K562 (cell line): Measurements from ENCODE around the gene IL10. TPM values are rescaled to one million over a fixed set of nuclear protein-coding genes. Genes with fewer than 3 reads are reported as not detected.

Experiments
- ATAC-seq: fragments of 200-7000 bp; cut with Tn5 transposase; 3 replicates; pipeline ENCODE4 v1.9.1; 2020; ENCODE audit warnings: moderate library complexity
- BruUV-seq: library from RNA; stranded (reverse); fragments of 400-500 nt; replicated peaks from 2 replicates; lab custom pipeline; 2021; lab: Mats Ljungman, UMichigan
- CTCF ChIA-PET: fragments of 300-600 bp; formaldehyde crosslinking; extraction: SDS; loops from one replicate; lab custom pipeline; 2021; ENCODE audit warnings: low intra/inter-chr PET ratio; lab: Yijun Ruan, JAX
- POLR2A ChIA-PET: fragments of 300-600, 350-650 bp; sonication (Branson Sonifier 250); formaldehyde crosslinking; extraction: SDS; loops from one replicate; lab custom pipeline; 2021; ENCODE audit warnings: antibody characterized with exemption, inconsistent platforms; lab: Yijun Ruan, JAX
- DNase-seq, 4 experiments: peaks; one replicate each; pipeline versions ENCODE4 v3.0.0 to v3.0.0-alpha.2; 2011 to 2018; ENCODE audit warnings: low spot score in 3 of 4, mixed read lengths in 3 of 4; ENCODE audit errors: extremely low read depth in 1 of 4
- FAIRE-seq: peaks from 2 replicates; lab custom pipeline; 2011; peaks lifted over from hg19 to GRCh38; lab: Jason Lieb, UNC
- H2AFZ ChIP-seq: 2 replicates; pipeline ENCODE4 v1.6.0; 2011; ENCODE audit warnings: low read depth, low read length, control low read depth, inconsistent platforms
- H3K27ac ChIP-seq: fragments of 200-600 bp; 3 replicates; pipeline ENCODE4 v1.8.0; 2011; ENCODE audit warnings: low read depth, mild to moderate bottlenecking, control low read depth, inconsistent platforms, low read length, moderate library complexity, mixed read lengths; ENCODE audit errors: extremely low read depth
- H3K27me3 ChIP-seq, 2 experiments: fragments of 300-600 bp in 1 of 2; 2 replicates in 1 of 2; 3 replicates in 1 of 2; pipeline versions ENCODE4 v1.6.0 to v1.8.0; 2011; ENCODE audit warnings: inconsistent platforms in 2 of 2, low read length in 2 of 2, mild to moderate bottlenecking in 1 of 2, mixed read lengths in 1 of 2, moderate library complexity in 1 of 2; ENCODE audit not compliant: control insufficient read depth in 2 of 2, insufficient read depth in 2 of 2
- H3K36me3 ChIP-seq: fragments of 300-600 bp; 3 replicates; pipeline ENCODE4 v1.8.0; 2011; ENCODE audit warnings: mild to moderate bottlenecking, low read length, inconsistent platforms; ENCODE audit not compliant: control insufficient read depth, insufficient read depth
- H3K4me1 ChIP-seq, 2 experiments: fragments of 200-600 bp in 1 of 2; replicated peaks in 1 of 2; 2 replicates in 1 of 2; 3 replicates in 1 of 2; pipeline versions ENCODE4 v1.5.1 to v1.8.0; 2011; ENCODE audit warnings: inconsistent platforms in 2 of 2, low read length in 2 of 2, mild to moderate bottlenecking in 1 of 2, mixed read lengths in 1 of 2, moderate library complexity in 1 of 2; ENCODE audit not compliant: control insufficient read depth in 2 of 2, insufficient read depth in 2 of 2
- H3K4me2 ChIP-seq: 2 replicates; pipeline ENCODE4 v1.6.1; 2011; ENCODE audit warnings: low read length, control low read depth, inconsistent platforms, mixed read lengths; ENCODE audit not compliant: insufficient read depth
- H3K4me3 ChIP-seq: fragments of 200-600 bp; sonication (generic), shearing (Covaris generic); 2 replicates; pipeline ENCODE4 v1.5.1; 2016; ENCODE audit warnings: control low read depth, inconsistent platforms
- H3K79me2 ChIP-seq: fragments of 200-600 bp; 3 replicates; pipeline ENCODE4 v1.8.0; 2011; ENCODE audit warnings: low read length, inconsistent platforms; ENCODE audit not compliant: control insufficient read depth, insufficient read depth
- H3K9ac ChIP-seq, 2 experiments: 2 replicates each; pipeline versions ENCODE4 v1.6.0 to v1.6.1; 2011; ENCODE audit warnings: low read depth in 2 of 2, low read length in 2 of 2, control low read depth in 1 of 2, inconsistent platforms in 1 of 2, mild to moderate bottlenecking in 1 of 2, mixed read lengths in 1 of 2; ENCODE audit not compliant: insufficient read depth in 1 of 2
- H3K9me1 ChIP-seq: one replicate; pipeline ENCODE4 v1.6.0; 2011; ENCODE audit warnings: inconsistent platforms, mild to moderate bottlenecking, low read length, moderate library complexity; ENCODE audit not compliant: control insufficient read depth, insufficient read depth
- H3K9me3 ChIP-seq: replicated peaks from 2 replicates; pipeline ENCODE4 v1.5.1; 2011; ENCODE audit warnings: low read depth, low read length, inconsistent platforms; ENCODE audit not compliant: control insufficient read depth, insufficient read depth
- H4K20me1 ChIP-seq: replicated peaks from 2 replicates; pipeline ENCODE4 v1.6.1; 2011; ENCODE audit warnings: low read length, inconsistent platforms, mixed read lengths; ENCODE audit not compliant: control insufficient read depth, insufficient read depth
- FOXK1 ChIP-seq: sonication (generic); formaldehyde crosslinking; IDR thresholded peaks from 2 replicates; pipeline ENCODE4 v1.8.0; 2022; ENCODE audit warnings: missing genetic modification reagents, mild to moderate bottlenecking, borderline replicate concordance
- GTF2A2 ChIP-seq: IDR thresholded peaks from 2 replicates; pipeline ENCODE4 v1.6.1; 2016; ENCODE audit warnings: mild to moderate bottlenecking, missing genetic modification characterization, missing compliant biosample characterization
- HDGF ChIP-seq: fragments of 450-650 bp; IDR thresholded peaks from 2 replicates; pipeline ENCODE4 v1.6.1; 2016
- HINFP ChIP-seq: fragments of 450-650 bp; conservative IDR thresholded peaks from 2 replicates; pipeline ENCODE4 v1.6.1; 2016; ENCODE audit warnings: missing genetic modification characterization, low read depth, mild to moderate bottlenecking, control low read depth, missing compliant biosample characterization
- NFXL1 ChIP-seq: fragments of 450-650 bp; formaldehyde crosslinking; IDR thresholded peaks from 2 replicates; pipeline ENCODE4 v1.4.0; 2021; ENCODE audit warnings: mild to moderate bottlenecking
- SPI1 ChIP-seq: IDR thresholded peaks from 2 replicates; pipeline ENCODE4 v1.6.1; 2011; ENCODE audit warnings: low read depth, low read length, control low read depth, borderline replicate concordance
- XRCC3 ChIP-seq: fragments of 450-650 bp; IDR thresholded peaks from 2 replicates; pipeline ENCODE4 v1.6.1; 2017; ENCODE audit warnings: mild to moderate bottlenecking, moderate library complexity
- ZBTB43 ChIP-seq: sonication (generic); formaldehyde crosslinking; IDR thresholded peaks from 2 replicates; pipeline ENCODE4 v1.8.0; 2023; ENCODE audit warnings: mild to moderate bottlenecking, missing genetic modification reagents
- ZNF318 ChIP-seq, 2 experiments: fragments of 450-650 bp; IDR thresholded peaks; 2 replicates each; pipeline ENCODE4 v1.6.1; 2016; ENCODE audit warnings: mild to moderate bottlenecking in 2 of 2, borderline replicate concordance in 1 of 2, low read depth in 1 of 2, moderate library complexity in 1 of 2
- WGBS: fragments of 100-300 bp; shearing (Covaris generic); methylation state at CpG from one replicate; pipeline ENCODE4 v1.1.6; 2016; ENCODE audit warnings: low coverage, mixed read lengths; ENCODE audit not compliant: insufficient coverage; ENCODE audit errors: missing lambda C conversion rate; 5-methylcytosine and 5-hydroxymethylcytosine counted together
- in situ Hi-C: fragments of 300-500 bp; cut with MboI; formaldehyde crosslinking; loops from 4 replicates; pipeline ENCODE4 v1.15.0; 2018; ENCODE audit warnings: inconsistent platforms, mixed read lengths
- intact Hi-C: fragments of 100-400 bp; cut with micrococcal nuclease; formaldehyde crosslinking; loops from 2 replicates; pipeline ENCODE4 v1.14.2; 2022
- polyA plus RNA-seq, 8 experiments: library from polyadenylated mRNA; depleted of rRNA in 4 of 8; stranded (reverse) in 5 of 8; unstranded in 3 of 8; fragments of >200 nt; fragmentation: Nextera tagmentation in 2 of 8; fragmentation: Illumina TruSeq in 1 of 8; extraction: Ambion mirVana in 2 of 8; extraction: Trizol in 1 of 8; gene quantifications; 2 replicates each; pipeline versions ENCODE4 v1.2.1 to v1.2.3, GENCODE V29; 2011 to 2014; ENCODE audit warnings: inconsistent platforms in 1 of 8, missing spikeins in 1 of 8
- total RNA-seq, 7 experiments: library from RNA; depleted of rRNA in 6 of 7; stranded (reverse); fragments of >200 nt in 6 of 7; fragmentation: Illumina TruSeq in 2 of 7; extraction: Trizol in 2 of 7; gene quantifications; 2 replicates each; pipeline versions ENCODE4 v1.2.1 to v1.2.3, GENCODE V29; 2011 to 2021; ENCODE audit warnings: low replicate concordance in 1 of 7

Gene IL10
- total and polyA plus RNA-seq, 9 of the 15 experiments (the other 6 are each of a cell fraction or from before 2014, with no cell fraction given), result 0.29 TPM; not detected in 8

- TF ChIP-seq HINFP (tag) (no peak), ZBTB43 (CRISPR knock-in tag) (no peak), FOXK1 (CRISPR knock-in tag) (no peak), GTF2A2 (tag) (no peak), SPI1 (no peak), NFXL1 (CRISPR knock-in tag) (no peak)
Observed at GRCh38 chr1:206728697-206728987, 43.7 kb downstream of the IL10 start (continued).

- Histone ChIP-seq H3K9ac (peak overlapping the region in 1 of 2 experiments; percentile 29; a peak in 1 of 4 replicates), H4K20me1 (peaks cover 35% of the 10 kb centered on the region), H3K27me3 (no peaks in the 10 kb centered on the region), H3K9me3 (no peaks in the 10 kb centered on the region), H3K36me3 (peaks cover 45% of the 10 kb centered on the region), H3K4me2 (no peak overlapping the region), H3K4me1 (peaks cover 14 to 16% of the 10 kb centered on the region in 2 experiments; a peak in 4 of 5 replicates), H3K9me1 (peaks cover 18% of the 10 kb centered on the region), H3K79me2 (peaks cover 32% of the 10 kb centered on the region), H3K27ac (no peak overlapping the region), H3K4me3 (no peak overlapping the region), H2AFZ (no peak overlapping the region)
- WGBS, result 79% methylated on average over 8 of the region's 8 CpGs
- in situ Hi-C loops (no loop called here), intact Hi-C loops (loop anchor here (5.0 kb wide), 1 partner anchor 254 kb away; no protein-coding TSS in a partner anchor)
- DNase-seq (no peak), FAIRE-seq (no peak), ATAC-seq (no peak)
- ChIA-PET POLR2A (interaction anchor here (0.6 to 0.7 kb wide), 2 partner anchors 219 to 1379 kb away, joined by 3 read pairs; no protein-coding TSS in a partner anchor), CTCF (no interaction called here)
- no TSS peak for BruUV-seq
- no peak for TF ChIP-seq HDGF
- TF ChIP-seq ZNF318 (IDR thresholded peaks at IDR 0.05; ENCODE audit: borderline replicate concordance in 1 of 2, low read depth in 1 of 2), result no peak
- no peak for TF ChIP-seq XRCC3
Observed at GRCh38 chr1:206727981-206728696, 44.2 kb downstream of the IL10 start.
